GM12878 (cell line): ENCODE results near the gene MCM9. TPM values are rescaled to one million over a fixed set of nuclear protein-coding genes. Genes with fewer than 3 reads are reported as not detected.

Experiments used
- ATAC-seq: fragments of 200-7000 bp; cut with Tn5 transposase; 3 replicates; pipeline ENCODE4 v1.9.1; 2020; ENCODE audit warnings: mild to moderate bottlenecking, moderate library complexity
- BruUV-seq: library from RNA; stranded (reverse); fragments of 400-500 nt; replicated peaks from 2 replicates; lab custom pipeline; 2021; lab: Mats Ljungman, UMichigan
- CTCF ChIA-PET: fragments of 300-600 bp; sonication (Branson Sonifier 250); formaldehyde crosslinking; extraction: SDS; loops from one replicate; lab custom pipeline; 2021; ENCODE audit warnings: inconsistent platforms; lab: Yijun Ruan, JAX
- POLR2A ChIA-PET: fragments of 350-600 bp; formaldehyde crosslinking; extraction: SDS; loops from one replicate; lab custom pipeline; 2021; ENCODE audit warnings: inconsistent platforms; lab: Charles Lee
- RAD21 ChIA-PET: fragments of 300-600 bp; sonication (Branson Sonifier 250); formaldehyde crosslinking; loops from one replicate; lab custom pipeline; 2023; ENCODE audit warnings: antibody characterized with exemption; ENCODE audit not compliant: unreplicated experiment; lab: Charles Lee
- SMC1A ChIA-PET: fragments of 300-600 bp; sonication (Branson Sonifier 250); formaldehyde crosslinking; loops from one replicate; lab custom pipeline; 2023; ENCODE audit not compliant: unreplicated experiment, uncharacterized antibody; lab: Charles Lee
- DNase-seq: peaks from one replicate; pipeline ENCODE4 v3.0.0-alpha.2; 2011; ENCODE audit warnings: low read depth, low spot score
- FAIRE-seq: peaks from 3 replicates; lab custom pipeline; 2011; peaks lifted over from hg19 to GRCh38; lab: Jason Lieb, UNC
- H2AFZ ChIP-seq: 2 replicates; pipeline ENCODE4 v1.6.0; 2011; ENCODE audit warnings: low read depth, low read length, control low read depth; ENCODE audit not compliant: control insufficient read depth
- H3K27ac ChIP-seq: 2 replicates; pipeline ENCODE4 v1.5.1; 2011; ENCODE audit warnings: control low read depth; ENCODE audit not compliant: control insufficient read depth, insufficient read depth
- H3K27me3 ChIP-seq, 2 experiments: replicated peaks in 1 of 2; 2 replicates each; pipeline versions ENCODE4 v1.6.0 to v1.6.1; 2011; ENCODE audit warnings: low read length in 1 of 2; ENCODE audit not compliant: control insufficient read depth in 2 of 2, insufficient read depth in 2 of 2
- H3K36me3 ChIP-seq, 2 experiments: 2 replicates each; pipeline ENCODE4 v1.5.1; 2011; ENCODE audit warnings: low read length in 1 of 2; ENCODE audit not compliant: control insufficient read depth in 2 of 2, insufficient read depth in 2 of 2
- H3K4me1 ChIP-seq: 2 replicates; pipeline ENCODE4 v1.6.1; 2011; ENCODE audit warnings: mild to moderate bottlenecking, low read length, moderate library complexity, mixed read lengths; ENCODE audit not compliant: control insufficient read depth, insufficient read depth
- H3K4me2 ChIP-seq: 2 replicates; pipeline ENCODE4 v1.6.0; 2011; ENCODE audit warnings: control low read depth; ENCODE audit not compliant: control insufficient read depth, insufficient read depth
- H3K4me3 ChIP-seq: fragments of 200-600 bp; sonication (generic); 2 replicates; pipeline ENCODE4 v1.5.1; 2016
- H3K79me2 ChIP-seq: 2 replicates; pipeline ENCODE4 v1.6.0; 2011; ENCODE audit warnings: low read length; ENCODE audit not compliant: control insufficient read depth, insufficient read depth
- H3K9ac ChIP-seq: 2 replicates; pipeline ENCODE4 v1.8.0; 2011; ENCODE audit warnings: low read length, control low read depth, mixed read lengths; ENCODE audit not compliant: control insufficient read depth, insufficient read depth
- H3K9me3 ChIP-seq: replicated peaks from 3 replicates; pipeline ENCODE4 v1.5.1; 2011; ENCODE audit warnings: mild to moderate bottlenecking, low read length; ENCODE audit not compliant: control insufficient read depth, insufficient read depth
- H4K20me1 ChIP-seq: 2 replicates; pipeline ENCODE4 v1.6.0; 2011; ENCODE audit not compliant: control insufficient read depth, insufficient read depth
- BHLHE40 ChIP-seq, 2 experiments: fragments of 450-650 bp in 1 of 2; IDR thresholded peaks; 2 replicates each; pipeline ENCODE4 v1.6.1; 2011 to 2017; ENCODE audit warnings: low read depth in 2 of 2, borderline replicate concordance in 1 of 2, improper control_type of control experiment in 1 of 2, low read length in 1 of 2, mild to moderate bottlenecking in 1 of 2
- IKZF2 ChIP-seq, 2 experiments: fragments of 450-650 bp; IDR thresholded peaks; 2 replicates each; pipeline ENCODE4 v1.6.1; 2017; ENCODE audit warnings: mild to moderate bottlenecking in 2 of 2, moderate library complexity in 2 of 2
- MTA2 ChIP-seq: fragments of 450-650 bp; IDR thresholded peaks from 2 replicates; pipeline ENCODE4 v1.6.1; 2016; ENCODE audit warnings: low read depth, mild to moderate bottlenecking, moderate library complexity
- NR2F1 ChIP-seq: fragments of 450-650 bp; conservative IDR thresholded peaks from 2 replicates; pipeline ENCODE4 v1.6.1; 2017; ENCODE audit warnings: mild to moderate bottlenecking
- POLR2A ChIP-seq: IDR thresholded peaks from 2 replicates; pipeline ENCODE4 v1.6.1; 2011; ENCODE audit warnings: low read depth, mild to moderate bottlenecking, low read length
- RAD51 ChIP-seq: fragments of 450-650 bp; IDR thresholded peaks from 2 replicates; pipeline ENCODE4 v1.6.1; 2016; ENCODE audit warnings: moderate library complexity, mild to moderate bottlenecking, inconsistent platforms
- RUNX3 ChIP-seq: IDR thresholded peaks from 2 replicates; pipeline ENCODE4 v1.6.1; 2012; ENCODE audit warnings: low read length, inconsistent platforms
- SPI1 ChIP-seq: IDR thresholded peaks from 2 replicates; pipeline ENCODE4 v1.6.1; 2011; ENCODE audit warnings: low read depth, mild to moderate bottlenecking, low read length, moderate library complexity, borderline replicate concordance; ENCODE audit not compliant: insufficient read depth
- TBL1XR1 ChIP-seq: IDR thresholded peaks from 2 replicates; pipeline ENCODE4 v1.6.1; 2012; ENCODE audit warnings: low read depth, low read length, improper control_type of control experiment
- YY1 ChIP-seq: IDR thresholded peaks from 2 replicates; pipeline ENCODE4 v1.6.1; 2011; ENCODE audit warnings: low read depth, mild to moderate bottlenecking, low read length
- WGBS: methylation state at CpG from one replicate; pipeline ENCODE4 v1.1.6; 2016; ENCODE audit warnings: low lambda C conversion rate; ENCODE audit not compliant: insufficient replicate concordance, insufficient coverage; ENCODE audit errors: missing lambda C conversion rate; 5-methylcytosine and 5-hydroxymethylcytosine counted together
- in situ Hi-C: fragments of 300-500 bp; cut with MboI; formaldehyde crosslinking; loops from 9 replicates; pipeline ENCODE4 v1.14.3; 2018; ENCODE audit warnings: mixed read lengths
- intact Hi-C: fragments of 100-400 bp; cut with micrococcal nuclease; formaldehyde crosslinking; loops from one replicate; pipeline ENCODE4 v1.14.2; 2022; ENCODE audit not compliant: unreplicated experiment
- polyA plus RNA-seq, 11 experiments: library from polyadenylated mRNA; depleted of rRNA in 4 of 11; unstranded in 6 of 11; stranded (reverse) in 5 of 11; fragments of >200 nt; fragmentation: Nextera tagmentation in 4 of 11; fragmentation: Illumina TruSeq in 1 of 11; extraction: Ambion mirVana in 4 of 11; extraction: Trizol in 1 of 11; gene quantifications; 1 replicate in 1 of 11; 2 replicates in 10 of 11; pipeline versions ENCODE4 v1.2.1 to v1.2.3, GENCODE V29; 2011 to 2016; ENCODE audit warnings: inconsistent platforms in 2 of 11, missing spikeins in 2 of 11, low read depth in 1 of 11
- total RNA-seq, 4 experiments: library from RNA; depleted of rRNA in 3 of 4; stranded (reverse); fragments of >200 nt in 3 of 4; fragmentation: Illumina TruSeq in 1 of 4; extraction: Trizol in 1 of 4; gene quantifications; 2 replicates each; pipeline versions ENCODE4 v1.2.1 to v1.2.3, GENCODE V29; 2013 to 2021
- TF ChIP-seq, protein P1 (sequence below): fragments of 450-650 bp; IDR thresholded peaks from 2 replicates; pipeline ENCODE4 v1.6.1; 2017; ENCODE audit warnings: mild to moderate bottlenecking, moderate library complexity
- TF ChIP-seq, protein P2 (sequence below): IDR thresholded peaks from 2 replicates; pipeline ENCODE4 v1.6.1; 2012; ENCODE audit warnings: low read depth, low read length, improper control_type of control experiment

Gene MCM9
- total and polyA plus RNA-seq, 10 of the 15 experiments (the other 5 are each of a cell fraction or from before 2014, with no cell fraction given) = 3.4 to 18.5 (median 9.7) TPM

DNA sequence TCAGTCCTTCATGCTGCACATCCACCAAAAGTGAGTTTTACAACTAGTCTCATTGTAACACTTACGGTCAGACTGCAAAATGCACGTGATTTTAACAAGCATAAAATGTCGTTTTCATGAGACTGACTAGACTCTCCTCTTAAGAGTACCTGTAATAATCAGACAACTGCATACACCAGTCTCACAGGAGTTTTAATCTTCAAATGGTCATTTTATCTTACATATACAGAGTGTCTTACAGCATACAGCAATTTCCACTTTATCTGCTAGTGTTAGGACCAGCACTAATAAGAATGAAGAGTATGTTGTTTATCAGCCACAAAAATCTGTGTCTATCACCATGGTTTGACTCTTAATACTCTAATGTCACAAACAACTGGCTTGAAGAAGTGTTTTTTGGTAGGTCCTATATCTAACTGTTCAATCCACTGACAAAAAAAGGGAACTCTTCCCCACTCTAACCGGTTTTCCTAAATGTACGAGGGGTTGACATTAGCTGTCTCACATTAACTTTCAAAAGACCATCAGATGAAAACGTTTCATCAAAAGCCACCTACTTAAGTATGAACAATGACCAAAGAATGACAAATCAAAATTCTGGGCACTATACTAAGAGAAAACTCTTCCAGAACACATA, 42.5 kb downstream of the MCM9 start (continued):
- 0 out of 2 replicates have a peak, but pooled peaks have one; percentile 18 for TF ChIP-seq RAD51
- TF ChIP-seq, protein P1, sequence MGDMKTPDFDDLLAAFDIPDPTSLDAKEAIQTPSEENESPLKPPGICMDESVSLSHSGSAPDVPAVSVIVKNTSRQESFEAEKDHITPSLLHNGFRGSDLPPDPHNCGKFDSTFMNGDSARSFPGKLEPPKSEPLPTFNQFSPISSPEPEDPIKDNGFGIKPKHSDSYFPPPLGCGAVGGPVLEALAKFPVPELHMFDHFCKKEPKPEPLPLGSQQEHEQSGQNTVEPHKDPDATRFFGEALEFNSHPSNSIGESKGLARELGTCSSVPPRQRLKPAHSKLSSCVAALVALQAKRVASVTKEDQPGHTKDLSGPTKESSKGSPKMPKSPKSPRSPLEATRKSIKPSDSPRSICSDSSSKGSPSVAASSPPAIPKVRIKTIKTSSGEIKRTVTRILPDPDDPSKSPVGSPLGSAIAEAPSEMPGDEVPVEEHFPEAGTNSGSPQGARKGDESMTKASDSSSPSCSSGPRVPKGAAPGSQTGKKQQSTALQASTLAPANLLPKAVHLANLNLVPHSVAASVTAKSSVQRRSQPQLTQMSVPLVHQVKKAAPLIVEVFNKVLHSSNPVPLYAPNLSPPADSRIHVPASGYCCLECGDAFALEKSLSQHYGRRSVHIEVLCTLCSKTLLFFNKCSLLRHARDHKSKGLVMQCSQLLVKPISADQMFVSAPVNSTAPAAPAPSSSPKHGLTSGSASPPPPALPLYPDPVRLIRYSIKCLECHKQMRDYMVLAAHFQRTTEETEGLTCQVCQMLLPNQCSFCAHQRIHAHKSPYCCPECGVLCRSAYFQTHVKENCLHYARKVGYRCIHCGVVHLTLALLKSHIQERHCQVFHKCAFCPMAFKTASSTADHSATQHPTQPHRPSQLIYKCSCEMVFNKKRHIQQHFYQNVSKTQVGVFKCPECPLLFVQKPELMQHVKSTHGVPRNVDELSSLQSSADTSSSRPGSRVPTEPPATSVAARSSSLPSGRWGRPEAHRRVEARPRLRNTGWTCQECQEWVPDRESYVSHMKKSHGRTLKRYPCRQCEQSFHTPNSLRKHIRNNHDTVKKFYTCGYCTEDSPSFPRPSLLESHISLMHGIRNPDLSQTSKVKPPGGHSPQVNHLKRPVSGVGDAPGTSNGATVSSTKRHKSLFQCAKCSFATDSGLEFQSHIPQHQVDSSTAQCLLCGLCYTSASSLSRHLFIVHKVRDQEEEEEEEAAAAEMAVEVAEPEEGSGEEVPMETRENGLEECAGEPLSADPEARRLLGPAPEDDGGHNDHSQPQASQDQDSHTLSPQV = no peak
- peak; percentile 40 to 68; a peak in 3 of 4 replicates for TF ChIP-seq BHLHE40 (IDR thresholded peaks at IDR 0.05; ENCODE audit: borderline replicate concordance in 1 of 2, low read depth in 2 of 2, low read length in 1 of 2)

- Histone ChIP-seq H3K4me3 (peak overlapping the region; percentile 69), H3K9me3 (no peaks in the 10 kb centered on the region)
- in situ Hi-C loops = no loop called here
These were observed 43.8 kb downstream of the MCM9 start for GRCh38 chr6:118890997-118891790.

More at GRCh38 chr6:118890997-118891790, 43.8 kb downstream of the MCM9 start:
- H3K36me3 ChIP-seq = no peaks in the 10 kb centered on the region
- DNase-seq (no peak), FAIRE-seq (no peak), ATAC-seq (peak; percentile 34)
- H2AFZ ChIP-seq = peak overlapping the region; percentile 11; the same call in 1 of the 2 replicates
- ChIA-PET CTCF (interaction anchor here (0.6 to 2.0 kb wide), 5 partner anchors 9 to 342 kb away, joined by 3 to 21 read pairs (median 3); partner anchors contain the start of gene MCM9), RAD21 (interaction anchor here (0.5 to 4.1 kb wide), 7 partner anchors 8 to 572 kb away, joined by 3 to 34 read pairs (median 3); no protein-coding TSS in a partner anchor), SMC1A (interaction anchor here (0.8 to 4.0 kb wide), 10 partner anchors 9 to 241 kb away, joined by 3 to 37 read pairs (median 6); no protein-coding TSS in a partner anchor), POLR2A (interaction anchor here (0.8 to 4.3 kb wide), 5 partner anchors 8 to 181 kb away, joined by 3 to 26 read pairs (median 4); partner anchors contain the start of gene MCM9)
- H3K9ac ChIP-seq = peak overlapping the region; percentile 9
- H3K27ac ChIP-seq = peak overlapping the region; percentile 75
- WGBS = 63% methylated on average over 5 of the region's 5 CpGs
- peak; percentile 88 for TF ChIP-seq SPI1
- TF ChIP-seq YY1 = peak; percentile 50; the same call in 1 of the 2 replicates
- peak; percentile 36 for TF ChIP-seq RUNX3
- TF ChIP-seq NR2F1 = peak; percentile 29; the same call in 1 of the 2 replicates
- TF ChIP-seq MTA2 = peak; percentile 41; the same call in 1 of the 2 replicates
- no peak for TF ChIP-seq TBL1XR1
- TF ChIP-seq POLR2A = peak; percentile 44
- TF ChIP-seq, protein P2, sequence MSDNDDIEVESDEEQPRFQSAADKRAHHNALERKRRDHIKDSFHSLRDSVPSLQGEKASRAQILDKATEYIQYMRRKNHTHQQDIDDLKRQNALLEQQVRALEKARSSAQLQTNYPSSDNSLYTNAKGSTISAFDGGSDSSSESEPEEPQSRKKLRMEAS = no peak
- peak; percentile 12 to 34; a peak in 2 of 4 replicates for TF ChIP-seq IKZF2 (IDR thresholded peaks at IDR 0.05)
- peaks cover 8% of the 10 kb centered on the region for H3K4me1 ChIP-seq
- peak overlapping the region; percentile 80 for H3K4me2 ChIP-seq
- BruUV-seq = no TSS peak
- no peaks in the 10 kb centered on the region for H3K27me3 ChIP-seq
- peaks cover 46% of the 10 kb centered on the region for H3K79me2 ChIP-seq
- H4K20me1 ChIP-seq = no peaks in the 10 kb centered on the region
- intact Hi-C loops = loop anchor here (5.0 to 10.0 kb wide), 5 partner anchors 79 to 454 kb away; partner anchors contain the start of genes CEP85L and MAN1A1
